Adrenal gland (tissue), 12 donors: ENCODE measurements around the gene MED27. TPM values are rescaled to one million over a fixed set of nuclear protein-coding genes. Genes with fewer than 3 reads are reported as not detected.

Source experiments
- DNase-seq, 7 donors: peaks; one replicate each; pipeline ENCODE4 v3.0.0-alpha.2; 2019 to 2020
- H3K27ac ChIP-seq, 5 donors: fragments of 200-600 bp; sonication (generic) in 4 of 5; 1 replicate in 3 of 5; 2 replicates in 2 of 5; pipeline versions ENCODE4 v1.5.1 to v1.8.0; 2016 to 2020; ENCODE audit warnings: mild to moderate bottlenecking in 1 of 5
- H3K27me3 ChIP-seq: fragments of 200-600 bp; 2 replicates; pipeline ENCODE4 v1.8.0; 2021
- H3K36me3 ChIP-seq, 2 donors: fragments of 200-600 bp; replicated peaks in 1 of 2; 1 replicate in 1 of 2; 2 replicates in 1 of 2; pipeline versions ENCODE4 v1.5.1 to v1.8.0; 2018 to 2022
- H3K4me1 ChIP-seq, 2 donors: fragments of 200-600 bp; replicated peaks in 1 of 2; 1 replicate in 1 of 2; 2 replicates in 1 of 2; pipeline versions ENCODE4 v1.5.1 to v1.8.0; 2018 to 2021
- H3K4me3 ChIP-seq, 4 donors: fragments of 200-600 bp; sonication (generic) in 3 of 4; one replicate each; pipeline ENCODE4 v1.5.1; 2016 to 2018
- H3K9me3 ChIP-seq, 3 donors: fragments of 200-600 bp; sonication (generic) in 1 of 3; replicated peaks in 1 of 3; 1 replicate in 2 of 3; 2 replicates in 1 of 3; pipeline versions ENCODE4 v1.5.1 to v1.8.0; 2016 to 2021
- CTCF ChIP-seq, 6 experiments: fragments of 450-650 bp in 4 of 6; fragments of 200-600 bp in 2 of 6; sonication (generic) in 1 of 6; IDR thresholded peaks; 1 replicate in 5 of 6; 2 replicates in 1 of 6; pipeline versions ENCODE4 v1.5.1 to v1.8.0; 2016 to 2021; ENCODE audit warnings: antibody characterized with exemption in 6 of 6, mild to moderate bottlenecking in 2 of 6, moderate library complexity in 1 of 6
- POLR2A ChIP-seq, 2 donors: fragments of 450-650 bp; IDR thresholded peaks; one replicate each; pipeline ENCODE4 v1.6.1; 2017; ENCODE audit warnings: antibody characterized with exemption in 2 of 2, mild to moderate bottlenecking in 2 of 2, moderate library complexity in 1 of 2
- WGBS, 4 donors: extraction: QIAGEN DNeasy Blood & Tissue Kit in 2 of 4; methylation state at CpG; one replicate each; pipeline versions ENCODE4 v1.1.5 to v1.1.7; 2013 to 2017; 5-methylcytosine and 5-hydroxymethylcytosine counted together
- intact Hi-C, 2 donors: fragments of 100-400 bp; cut with DNase I; formaldehyde crosslinking; loops; one replicate each; pipeline versions ENCODE4 v1.14.1 to v1.15.0; 2022 to 2023
- polyA plus RNA-seq, 3 donors: library from polyadenylated mRNA; stranded (reverse); fragments of 200-250 nt in 2 of 3; fragments of 350-450 nt in 1 of 3; fragmentation: Illumina TruSeq in 1 of 3; extraction: RNeasy Lipid Tissue Mini Kit (QIAGEN cat#74804) in 1 of 3; gene quantifications; one replicate each; pipeline ENCODE4 v1.2.3, GENCODE V29; 2013 to 2014
- total RNA-seq, 9 donors: library from RNA; depleted of rRNA in 4 of 9; stranded (reverse); fragments of >200 nt in 4 of 9; fragments of 120-200 nt in 1 of 9; fragmentation: NEBNext Ultra II Directional in 1 of 9; extraction: Animal tissue kit (Norgen Biotek cat#: 25700) in 1 of 9; gene quantifications; one replicate each; pipeline versions ENCODE4 v1.1.0 to v1.2.4, GENCODE V29; 2013 to 2023
- donor health status: healthy with polysubstance abuse.
- donor health status: Bipolar disorder and iron deficiency.
- donor health status: DM: yes; HTN: yes; CAD: no.
- donor health status: DM: no; HTN: no; CAD: no.
- donor health status: DM: no; HTN: no; CAD: no.
- donor health status: DM: yes; HTN: yes; CAD: no.

Gene MED27
- total and polyA plus RNA-seq, 12 donors, result 12.2 to 37.4 (median 15.9) TPM

- 89 to 94% (median 92%) methylated on average over 12 of the region's 12 CpGs for WGBS, 4 donors
- Histone ChIP-seq H3K27me3 (no peaks in the 10 kb centered on the region), H3K4me1 (no peaks in the 10 kb centered on the region), H3K36me3 (no peaks in the 10 kb centered on the region), H3K4me3 (no peak overlapping the region), H3K27ac (no peak overlapping the region), H3K9me3 (no peaks in the 10 kb centered on the region)
- no peak for DNase-seq
- no peak for TF ChIP-seq CTCF (IDR thresholded peaks at IDR 0.05)
- TF ChIP-seq POLR2A (IDR thresholded peaks at IDR 0.05), result no peak
- intact Hi-C loops, result no loop called here
These were observed 205.2 kb downstream of the MED27 start for GRCh38 chr9:131874447-131874846.

- TF ChIP-seq CTCF (IDR thresholded peaks at IDR 0.05) (no peak), POLR2A (IDR thresholded peaks at IDR 0.05) (no peak)
- H3K27me3 ChIP-seq, result no peaks in the 10 kb centered on the region
- intact Hi-C loops, result no loop called here
- DNase-seq, result no peak
- WGBS, 4 donors, result 94 to 99% (median 95%) methylated on average over 10 to 13 of the region's 13 CpGs
- H3K27ac ChIP-seq, result no peak overlapping the region
- no peaks in the 10 kb centered on the region for H3K9me3 ChIP-seq
- H3K36me3 ChIP-seq, result no peaks in the 10 kb centered on the region
- H3K4me1 ChIP-seq, result no peaks in the 10 kb centered on the region
- H3K4me3 ChIP-seq, result no peak overlapping the region
These were observed 205.7 kb downstream of the MED27 start for GRCh38 chr9:131873891-131874440.

- DNase-seq, result no peak
- intact Hi-C loops, result no loop called here
- WGBS, 4 donors, result 93 to 97% (median 96%) methylated on average over 9 of the region's 9 CpGs
These were observed 206.3 kb downstream of the MED27 start for GRCh38 chr9:131873335-131873734.

GRCh38 chr9:131872702-131873101, 207.0 kb downstream of the MED27 start:
- Histone ChIP-seq H3K27ac (no peak overlapping the region), H3K4me3 (no peak overlapping the region), H3K4me1 (no peaks in the 10 kb centered on the region), H3K27me3 (no peaks in the 10 kb centered on the region), H3K36me3 (no peaks in the 10 kb centered on the region), H3K9me3 (no peaks in the 10 kb centered on the region)
- DNase-seq, result no peak
- WGBS, 4 donors, result 92 to 98% (median 95%) methylated on average over 3 to 4 of the region's 4 CpGs
- intact Hi-C loops, result no loop called here
- no peak for TF ChIP-seq CTCF (IDR thresholded peaks at IDR 0.05)
- no peak for TF ChIP-seq POLR2A (IDR thresholded peaks at IDR 0.05)

More at GRCh38 chr9:131873335-131873734, 206.3 kb downstream of the MED27 start:
- no peaks in the 10 kb centered on the region for H3K9me3 ChIP-seq
- H3K4me1 ChIP-seq, result no peaks in the 10 kb centered on the region
- TF ChIP-seq CTCF (IDR thresholded peaks at IDR 0.05), result no peak
- TF ChIP-seq POLR2A (IDR thresholded peaks at IDR 0.05), result no peak
- no peak overlapping the region for H3K27ac ChIP-seq
- no peak overlapping the region for H3K4me3 ChIP-seq
- no peaks in the 10 kb centered on the region for H3K36me3 ChIP-seq
- no peaks in the 10 kb centered on the region for H3K27me3 ChIP-seq
